Stimulated activated naive CD4-positive, alpha-beta T cell (primary cell): ENCODE results near the gene RFPL4A.

Experiments used
- DNase-seq, 6 experiments: peaks; one replicate each; lab custom pipeline; 2025; lab: John Stamatoyannopoulos, UW

The RFPL4A gene

GRCh38 chr19:55809381-55810058 lies 50.6 kb downstream of the RFPL4A start:
- DNase-seq = peak in 3 of 6 experiments; percentile 2 to 10 (median 7)

- DNase-seq = no peak
Measured at GRCh38 chr19:55811340-55811739, 52.4 kb downstream of the RFPL4A start.

- no peak for DNase-seq
Measured at GRCh38 chr19:55812449-55812848, 53.6 kb downstream of the RFPL4A start.
